Loucy (cell line): Measurements from ENCODE around the gene ATF2.
A peak's percentile ranks its signal among the peaks of the same experiment; 100 is the strongest.

Source experiments
- H2AFZ ChIP-seq: fragments of 200-600 bp; sonication (generic); 2 replicates; pipeline ENCODE4 v1.6.0; 2016; ENCODE audit warnings: antibody characterized with exemption, mild to moderate bottlenecking, low read length, moderate library complexity
- H3F3A ChIP-seq: fragments of 200-600 bp; 2 replicates; pipeline ENCODE4 v1.6.0; 2016; ENCODE audit warnings: antibody characterized with exemption, low read depth, mild to moderate bottlenecking
- H3K27me3 ChIP-seq: fragments of 200-600 bp; sonication (generic); 2 replicates; pipeline ENCODE4 v1.6.1; 2014; ENCODE audit warnings: low read length, mild to moderate bottlenecking; ENCODE audit not compliant: insufficient read depth, poor library complexity, severe bottlenecking
- H3K36me3 ChIP-seq: fragments of 200-600 bp; sonication (generic); 2 replicates; pipeline ENCODE4 v1.6.1; 2016; ENCODE audit warnings: low read length; ENCODE audit not compliant: insufficient read depth
- H3K4me1 ChIP-seq: fragments of 200-600 bp; sonication (generic); 2 replicates; pipeline ENCODE4 v1.5.1; 2014; ENCODE audit warnings: low read length, mild to moderate bottlenecking; ENCODE audit not compliant: insufficient read depth, poor library complexity, severe bottlenecking
- H3K4me2 ChIP-seq: fragments of 200-600 bp; sonication (generic); 2 replicates; pipeline ENCODE4 v1.6.0; 2014; ENCODE audit warnings: antibody characterized with exemption, low read length, low read depth, mild to moderate bottlenecking; ENCODE audit not compliant: poor library complexity, severe bottlenecking
- H3K4me3 ChIP-seq: fragments of 200-600 bp; sonication (generic); 2 replicates; pipeline ENCODE4 v1.5.1; 2014; ENCODE audit warnings: low read length, mild to moderate bottlenecking, mixed read lengths; ENCODE audit not compliant: poor library complexity, severe bottlenecking
- H3K79me2 ChIP-seq: fragments of 200-600 bp; sonication (generic); 2 replicates; pipeline ENCODE4 v1.6.1; 2014; ENCODE audit warnings: low read length; ENCODE audit not compliant: insufficient read depth
- H3K9ac ChIP-seq: fragments of 200-600 bp; sonication (generic); 2 replicates; pipeline ENCODE4 v1.6.0; 2014; ENCODE audit warnings: mild to moderate bottlenecking, low read depth, low read length, moderate library complexity; ENCODE audit not compliant: poor library complexity, severe bottlenecking
- H3K9me2 ChIP-seq: fragments of 200-600 bp; sonication (generic); replicated peaks from 2 replicates; pipeline ENCODE4 v1.6.1; 2016; ENCODE audit warnings: low read depth, low read length, mixed read lengths
- H3K9me3 ChIP-seq: fragments of 200-600 bp; sonication (generic); 2 replicates; pipeline ENCODE4 v1.6.1; 2014; ENCODE audit warnings: mild to moderate bottlenecking, antibody characterized with exemption, low read length, low read depth; ENCODE audit not compliant: insufficient read depth
- H4K20me1 ChIP-seq: fragments of 200-600 bp; sonication (generic); 2 replicates; pipeline ENCODE4 v1.6.0; 2014; ENCODE audit warnings: antibody characterized with exemption, low read length, mild to moderate bottlenecking; ENCODE audit not compliant: insufficient read depth, poor library complexity, severe bottlenecking
- CTCF ChIP-seq: fragments of 200-600 bp; sonication (generic); conservative IDR thresholded peaks from 2 replicates; pipeline ENCODE4 v1.5.1; 2014; ENCODE audit warnings: mild to moderate bottlenecking, antibody characterized with exemption, low read length
- EZH2phosphoT487 ChIP-seq: fragments of 200-600 bp; IDR thresholded peaks from 2 replicates; pipeline ENCODE4 v1.6.1; 2018; ENCODE audit warnings: antibody characterized with exemption, mild to moderate bottlenecking, moderate library complexity, borderline replicate concordance

Gene ATF2

GRCh38 chr2:175167076-175167791 lies 769 bp downstream of the ATF2 start:
- peak overlapping the region; percentile 94 for H3K4me3 ChIP-seq
- H3K9me2 ChIP-seq: no peaks in the 10 kb centered on the region
- no peaks in the 10 kb centered on the region for H3K27me3 ChIP-seq
- H3K9ac ChIP-seq: peak overlapping the region; percentile 95
- H3F3A ChIP-seq: no peaks in the 10 kb centered on the region
- H4K20me1 ChIP-seq: peaks cover 49% of the 10 kb centered on the region
- H3K36me3 ChIP-seq: no peaks in the 10 kb centered on the region
- H3K79me2 ChIP-seq: peaks cover 63% of the 10 kb centered on the region
- peaks cover 27% of the 10 kb centered on the region for H3K4me1 ChIP-seq
- TF ChIP-seq CTCF: no peak
- TF ChIP-seq EZH2phosphoT487: no peak
- peak overlapping the region; percentile 97 for H2AFZ ChIP-seq
- H3K4me2 ChIP-seq: peak overlapping the region; percentile 93
- H3K9me3 ChIP-seq: no peaks in the 10 kb centered on the region

- TF ChIP-seq CTCF: no peak
- TF ChIP-seq EZH2phosphoT487: no peak
- Histone ChIP-seq H2AFZ (no peak overlapping the region), H3K79me2 (peaks cover 72% of the 10 kb centered on the region), H3F3A (no peaks in the 10 kb centered on the region), H3K4me1 (peaks cover 32% of the 10 kb centered on the region), H3K4me2 (peak overlapping the region; percentile 93), H4K20me1 (peaks cover 57% of the 10 kb centered on the region), H3K27me3 (no peaks in the 10 kb centered on the region), H3K36me3 (no peaks in the 10 kb centered on the region), H3K4me3 (peak overlapping the region; percentile 94), H3K9me2 (no peaks in the 10 kb centered on the region), H3K9ac (peak overlapping the region; percentile 95), H3K9me3 (no peaks in the 10 kb centered on the region)
Observed at GRCh38 chr2:175166216-175166824, 1.7 kb downstream of the ATF2 start.

GRCh38 chr2:175164235-175164634 lies 3.8 kb downstream of the ATF2 start:
- H3K9me3 ChIP-seq: no peaks in the 10 kb centered on the region
- peaks cover 76% of the 10 kb centered on the region for H4K20me1 ChIP-seq
- peak overlapping the region; percentile 94 for H3K4me3 ChIP-seq
- no peak for TF ChIP-seq CTCF
- TF ChIP-seq EZH2phosphoT487: no peak
- no peak overlapping the region for H2AFZ ChIP-seq
- no peaks in the 10 kb centered on the region for H3F3A ChIP-seq
- no peaks in the 10 kb centered on the region for H3K27me3 ChIP-seq
- H3K79me2 ChIP-seq: peaks cover 91% of the 10 kb centered on the region
- no peaks in the 10 kb centered on the region for H3K9me2 ChIP-seq
- peak overlapping the region; percentile 93 for H3K4me2 ChIP-seq
- H3K36me3 ChIP-seq: no peaks in the 10 kb centered on the region
- peak overlapping the region; percentile 6 for H3K9ac ChIP-seq
- H3K4me1 ChIP-seq: peaks cover 49% of the 10 kb centered on the region
